Vagina (tissue), 2 donors: ENCODE data around the gene ARID3A. TPM values are rescaled to one million over a fixed set of nuclear protein-coding genes. Genes with fewer than 3 reads are reported as not detected.

Source experiments
- DNase-seq, 2 donors: peaks; one replicate each; pipeline ENCODE4 v3.0.0-alpha.2; 2017; ENCODE audit errors: extremely low spot score in 2 of 2
- H3K27ac ChIP-seq: fragments of 200-600 bp; sonication (generic); one replicate; pipeline ENCODE4 v1.5.1; 2019
- H3K27me3 ChIP-seq: fragments of 200-600 bp; sonication (generic); one replicate; pipeline ENCODE4 v1.5.1; 2019
- H3K36me3 ChIP-seq, 2 donors: fragments of 200-600 bp; sonication (generic); one replicate each; pipeline ENCODE4 v1.5.1; 2017 to 2019
- H3K4me1 ChIP-seq: fragments of 200-600 bp; sonication (generic); one replicate; pipeline ENCODE4 v1.5.1; 2019
- H3K4me3 ChIP-seq, 2 donors: fragments of 200-600 bp; sonication (generic); 1 replicate in 1 of 2; 2 replicates in 1 of 2; pipeline ENCODE4 v1.5.1; 2016 to 2019
- H3K9me3 ChIP-seq: fragments of 200-600 bp; sonication (generic); one replicate; pipeline ENCODE4 v1.5.1; 2019
- POLR2A ChIP-seq, 2 donors: fragments of 450-650 bp; IDR thresholded peaks; one replicate each; pipeline ENCODE4 v1.6.1; 2017; ENCODE audit warnings: antibody characterized with exemption in 2 of 2, mild to moderate bottlenecking in 2 of 2, moderate library complexity in 2 of 2
- POLR2AphosphoS5 ChIP-seq, 2 donors: sonication (generic); formaldehyde crosslinking; IDR thresholded peaks; one replicate each; pipeline ENCODE4 v1.9.0; 2017; ENCODE audit warnings: antibody characterized with exemption in 2 of 2, mild to moderate bottlenecking in 2 of 2, low read depth in 1 of 2; ENCODE audit not compliant: insufficient read depth in 1 of 2
- intact Hi-C: fragments of 100-400 bp; cut with DNase I; formaldehyde crosslinking; loops from one replicate; pipeline ENCODE4 v1.15.1; 2023
- total RNA-seq: library from RNA; depleted of rRNA; stranded (reverse); fragments of >200 nt; gene quantifications from one replicate; pipeline ENCODE4 v1.2.3, GENCODE V29; 2016
- TF ChIP-seq, protein P1 (sequence below), 3 experiments: fragments of 450-650 bp in 2 of 3; fragments of 200-600 bp in 1 of 3; sonication (generic) in 1 of 3; IDR thresholded peaks; one replicate each; pipeline ENCODE4 v1.5.1; 2017 to 2019; ENCODE audit warnings: antibody characterized with exemption in 3 of 3, mild to moderate bottlenecking in 2 of 3, moderate library complexity in 2 of 3

ARID3A gene
- total RNA-seq, 1 donor from 2014 or later: 10.3 TPM

DNA sequence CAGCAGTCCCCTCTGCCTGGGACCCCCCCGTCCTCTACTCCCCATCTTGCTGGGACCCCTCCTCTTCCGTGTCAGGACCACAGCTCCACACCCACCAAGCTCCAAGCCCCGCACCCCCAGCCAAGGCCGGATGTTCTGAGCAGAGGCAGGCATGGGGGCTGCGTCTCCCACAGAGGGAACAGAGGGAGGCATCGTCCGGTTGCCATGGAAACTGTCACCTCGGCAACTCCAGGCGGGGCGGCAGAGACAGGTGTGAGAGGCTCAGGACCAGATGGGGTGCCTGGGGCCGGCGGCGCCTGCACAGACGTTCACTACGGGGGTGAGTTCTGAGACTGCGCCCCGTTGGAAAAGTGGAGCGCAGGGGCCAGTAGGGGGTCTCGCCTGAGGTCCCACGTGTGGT is 27.2 kb upstream of the ARID3A start:
- H3K27ac ChIP-seq: no peak overlapping the region
- no peaks in the 10 kb centered on the region for H3K9me3 ChIP-seq
- no peak for DNase-seq
- no peak overlapping the region for H3K4me3 ChIP-seq
- intact Hi-C loops: no loop called here
- peaks cover 0 to 23% of the 10 kb centered on the region in 2 donors for H3K36me3 ChIP-seq
- no peaks in the 10 kb centered on the region for H3K27me3 ChIP-seq
- no peak for TF ChIP-seq POLR2A (IDR thresholded peaks at IDR 0.05)
- TF ChIP-seq POLR2AphosphoS5 (IDR thresholded peaks at IDR 0.05; ENCODE audit: insufficient read depth in 1 of 2, low read depth in 1 of 2): no peak
- TF ChIP-seq, protein P1, sequence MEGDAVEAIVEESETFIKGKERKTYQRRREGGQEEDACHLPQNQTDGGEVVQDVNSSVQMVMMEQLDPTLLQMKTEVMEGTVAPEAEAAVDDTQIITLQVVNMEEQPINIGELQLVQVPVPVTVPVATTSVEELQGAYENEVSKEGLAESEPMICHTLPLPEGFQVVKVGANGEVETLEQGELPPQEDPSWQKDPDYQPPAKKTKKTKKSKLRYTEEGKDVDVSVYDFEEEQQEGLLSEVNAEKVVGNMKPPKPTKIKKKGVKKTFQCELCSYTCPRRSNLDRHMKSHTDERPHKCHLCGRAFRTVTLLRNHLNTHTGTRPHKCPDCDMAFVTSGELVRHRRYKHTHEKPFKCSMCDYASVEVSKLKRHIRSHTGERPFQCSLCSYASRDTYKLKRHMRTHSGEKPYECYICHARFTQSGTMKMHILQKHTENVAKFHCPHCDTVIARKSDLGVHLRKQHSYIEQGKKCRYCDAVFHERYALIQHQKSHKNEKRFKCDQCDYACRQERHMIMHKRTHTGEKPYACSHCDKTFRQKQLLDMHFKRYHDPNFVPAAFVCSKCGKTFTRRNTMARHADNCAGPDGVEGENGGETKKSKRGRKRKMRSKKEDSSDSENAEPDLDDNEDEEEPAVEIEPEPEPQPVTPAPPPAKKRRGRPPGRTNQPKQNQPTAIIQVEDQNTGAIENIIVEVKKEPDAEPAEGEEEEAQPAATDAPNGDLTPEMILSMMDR (IDR thresholded peaks at IDR 0.05): no peak
- peaks cover 10% of the 10 kb centered on the region for H3K4me1 ChIP-seq

DNA sequence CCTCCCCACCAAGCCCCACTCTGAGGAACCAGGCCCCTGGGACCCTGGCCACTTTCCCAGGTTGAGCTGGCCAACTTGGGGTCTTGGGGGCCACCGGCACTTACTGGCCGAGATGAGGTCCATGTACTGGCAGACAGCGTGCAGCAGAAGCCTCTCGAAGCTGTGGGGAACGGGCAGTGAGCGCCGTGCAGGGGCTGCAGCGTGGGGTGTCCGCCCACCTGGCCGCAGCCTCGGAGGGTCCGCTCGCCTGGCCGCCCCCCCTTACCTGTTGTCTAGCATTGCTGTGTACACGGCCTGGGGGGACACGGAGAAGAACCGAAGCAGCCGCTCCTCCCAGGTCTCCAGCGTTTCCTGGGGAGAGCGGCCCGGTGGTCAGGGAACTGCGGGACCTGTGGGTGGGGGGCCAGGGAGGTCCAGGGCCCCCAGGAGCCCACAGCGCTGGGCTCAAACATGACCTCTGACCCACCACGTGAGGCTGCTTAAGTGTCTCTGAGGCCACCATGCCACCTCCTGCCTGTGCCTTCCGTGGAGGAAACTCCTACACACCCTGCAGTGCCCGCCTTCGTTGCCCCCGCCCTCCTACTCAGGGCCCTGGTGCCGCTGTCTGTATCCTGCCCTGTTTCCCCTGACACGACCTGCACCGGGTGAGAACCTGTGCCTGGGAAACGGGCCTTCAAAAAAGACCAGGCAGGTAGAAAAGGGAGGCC is 26.3 kb upstream of the ARID3A start:
- Histone ChIP-seq H3K36me3 (peaks cover 0 to 23% of the 10 kb centered on the region in 2 donors), H3K27me3 (no peaks in the 10 kb centered on the region)
- intact Hi-C loops: no loop called here

DNA sequence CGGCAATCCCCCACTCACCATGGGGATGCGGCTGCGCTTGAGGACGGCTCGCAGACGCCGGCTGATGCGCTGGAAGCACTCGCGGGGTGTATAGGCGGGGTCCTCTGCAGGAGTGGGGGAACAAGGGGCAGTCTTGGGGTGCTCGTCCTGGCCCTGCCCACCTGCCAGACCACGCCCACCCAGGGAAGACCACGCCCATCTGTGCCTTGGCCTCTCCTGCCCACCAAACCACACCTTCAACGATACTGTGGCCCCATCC is 25.9 kb upstream of the ARID3A start:
- intact Hi-C loops: no loop called here
- H3K27me3 ChIP-seq: no peaks in the 10 kb centered on the region
- H3K4me3 ChIP-seq: no peak overlapping the region
- peaks cover 10% of the 10 kb centered on the region for H3K4me1 ChIP-seq
- no peak overlapping the region for H3K27ac ChIP-seq
- peaks cover 0 to 23% of the 10 kb centered on the region in 2 donors for H3K36me3 ChIP-seq
- TF ChIP-seq POLR2A (IDR thresholded peaks at IDR 0.05) (no peak), POLR2AphosphoS5 (IDR thresholded peaks at IDR 0.05; ENCODE audit: insufficient read depth in 1 of 2, low read depth in 1 of 2) (no peak)
- H3K9me3 ChIP-seq: no peaks in the 10 kb centered on the region
- no peak for DNase-seq

More for the DNA sequence above, 26.3 kb upstream of the ARID3A start:
- no peak for TF ChIP-seq POLR2AphosphoS5 (IDR thresholded peaks at IDR 0.05; ENCODE audit: insufficient read depth in 1 of 2, low read depth in 1 of 2)
- no peak for TF ChIP-seq POLR2A (IDR thresholded peaks at IDR 0.05)
- TF ChIP-seq, protein P1 (IDR thresholded peaks at IDR 0.05): no peak
- Histone ChIP-seq H3K9me3 (no peaks in the 10 kb centered on the region), H3K4me1 (peaks cover 10% of the 10 kb centered on the region), H3K4me3 (no peak overlapping the region), H3K27ac (no peak overlapping the region)
- no peak for DNase-seq

DNA sequence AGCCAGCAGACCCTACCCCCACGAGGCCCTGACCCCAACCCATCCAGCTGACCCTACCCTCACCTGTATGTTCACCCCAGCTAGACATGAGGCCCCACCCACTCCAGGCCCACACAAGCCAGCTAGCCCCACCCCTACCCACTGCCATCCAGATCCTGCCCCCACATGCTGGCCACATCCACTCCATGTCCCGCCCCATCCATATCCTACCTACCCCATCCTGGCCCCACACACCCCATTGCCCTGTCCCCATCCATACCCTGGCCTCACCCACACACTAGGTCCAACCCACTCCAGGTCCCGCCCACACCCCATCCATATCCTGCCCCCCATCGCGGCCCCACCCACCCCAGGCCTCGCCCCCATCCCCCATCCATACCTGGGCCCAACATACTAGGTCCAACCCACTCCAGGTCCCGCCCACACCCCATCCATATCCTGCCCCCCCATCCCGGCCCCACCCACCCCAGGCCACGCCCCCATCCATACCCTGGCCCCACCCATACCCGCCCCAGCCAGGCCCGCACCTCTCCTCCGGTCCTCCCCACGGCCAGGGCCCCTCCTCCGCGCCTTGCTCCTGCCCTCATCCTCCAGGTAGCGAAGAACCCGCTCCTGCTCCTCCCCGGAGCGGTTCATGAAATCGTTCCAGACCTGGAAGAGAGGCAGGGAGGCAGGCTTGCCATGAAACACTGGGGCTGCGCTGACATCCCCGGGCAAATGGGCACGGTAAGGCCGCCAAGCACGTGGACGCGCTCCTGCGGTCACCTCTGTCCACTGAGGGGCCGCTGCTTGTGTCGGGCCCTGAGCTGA is 25.3 kb upstream of the ARID3A start:
- no peaks in the 10 kb centered on the region for H3K27me3 ChIP-seq
- no peak for DNase-seq
- no peaks in the 10 kb centered on the region for H3K9me3 ChIP-seq
- TF ChIP-seq POLR2A (IDR thresholded peaks at IDR 0.05) (no peak), POLR2AphosphoS5 (IDR thresholded peaks at IDR 0.05; ENCODE audit: insufficient read depth in 1 of 2, low read depth in 1 of 2) (no peak)
- TF ChIP-seq, protein P1 (IDR thresholded peaks at IDR 0.05): no peak
- intact Hi-C loops: no loop called here
- H3K4me3 ChIP-seq: no peak overlapping the region
- H3K36me3 ChIP-seq: peaks cover 0 to 23% of the 10 kb centered on the region in 2 donors
- H3K4me1 ChIP-seq: peaks cover 10% of the 10 kb centered on the region
- no peak overlapping the region for H3K27ac ChIP-seq

DNA sequence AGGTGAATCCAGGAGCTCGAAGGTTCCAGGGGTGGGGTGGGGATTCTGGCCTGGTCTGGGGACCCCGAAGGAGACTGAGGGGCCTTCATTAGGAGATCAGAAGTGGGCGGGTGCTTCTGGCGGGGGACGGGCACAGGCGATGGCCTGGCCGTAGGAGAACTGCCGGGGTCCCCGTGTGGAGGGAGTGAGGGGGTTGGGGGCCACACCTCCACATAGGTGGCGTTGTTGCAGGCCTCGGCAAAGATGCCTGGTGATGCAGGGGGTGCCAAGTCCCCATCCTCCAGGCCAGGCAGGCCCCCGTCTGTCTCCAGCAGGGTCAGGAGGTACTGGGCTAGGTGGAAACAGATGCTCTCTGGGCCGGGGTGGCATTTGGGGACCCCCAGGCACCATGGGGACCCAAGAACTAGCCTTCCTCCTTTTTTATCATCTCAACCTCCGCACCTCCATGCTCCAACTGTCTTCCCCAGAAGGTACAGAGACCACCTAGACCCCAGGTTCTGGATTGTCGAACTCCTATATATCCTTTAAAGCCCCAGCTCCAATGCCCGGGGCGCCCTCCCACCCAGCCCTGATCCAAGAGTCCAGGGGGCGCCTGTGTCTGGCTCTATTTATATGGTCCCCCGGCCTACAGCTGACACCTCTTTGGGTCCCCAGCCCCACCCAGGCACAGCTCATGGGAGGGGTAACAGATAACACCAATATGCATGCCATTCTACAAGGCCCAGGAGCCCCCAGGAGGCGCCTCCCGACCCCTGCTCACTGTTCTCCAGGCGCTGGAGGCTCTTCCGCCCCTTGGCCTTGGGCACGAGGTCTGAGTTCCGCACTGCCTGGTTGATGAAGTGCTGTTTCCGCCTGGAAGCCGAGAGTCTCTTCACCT is 24.4 kb upstream of the ARID3A start:
- H3K27me3 ChIP-seq: no peaks in the 10 kb centered on the region
- H3K4me3 ChIP-seq: no peak overlapping the region
- no peaks in the 10 kb centered on the region for H3K9me3 ChIP-seq
- intact Hi-C loops: no loop called here
- no peak overlapping the region for H3K27ac ChIP-seq
- no peak for DNase-seq
- H3K4me1 ChIP-seq: peaks cover 10% of the 10 kb centered on the region
- no peak for TF ChIP-seq POLR2A (IDR thresholded peaks at IDR 0.05)
- TF ChIP-seq POLR2AphosphoS5 (IDR thresholded peaks at IDR 0.05; ENCODE audit: insufficient read depth in 1 of 2, low read depth in 1 of 2): no peak
- TF ChIP-seq, protein P1 (IDR thresholded peaks at IDR 0.05): no peak
- H3K36me3 ChIP-seq: peaks cover 0 to 23% of the 10 kb centered on the region in 2 donors
